ENCODE data around the gene CREB3L2. TPM values are rescaled to one million over a fixed set of nuclear protein-coding genes. Genes with fewer than 3 reads are reported as not detected.

Gene CREB3L2
- total RNA-seq, 1 experiment from 2014 or later: 39.9 TPM

- no peak for TF ChIP-seq CTCF (IDR thresholded peaks at IDR 0.05; ENCODE audit: unreplicated experiment)
- Mint-ChIP-seq H3K4me1 (ENCODE audit: low read depth, unreplicated experiment) (peaks cover 24% of the 10 kb centered on the region), H3K9me3 (ENCODE audit: low read depth, unreplicated experiment) (no peaks in the 10 kb centered on the region), H3K27ac (ENCODE audit: unreplicated experiment) (no peak overlapping the region), H3K4me3 (ENCODE audit: low read depth, unreplicated experiment) (no peak overlapping the region), H3K27me3 (ENCODE audit: unreplicated experiment) (no peaks in the 10 kb centered on the region), H3K36me3 (ENCODE audit: insufficient read depth, unreplicated experiment) (peaks cover 14% of the 10 kb centered on the region)
- intact Hi-C loops (cut with micrococcal nuclease; ENCODE audit: unreplicated experiment): no loop called here
- BruUV-seq (replicated peaks): no TSS peak
- no peak for DNase-seq
- CTCF ChIA-PET: no interaction called here
These were observed 5.5 kb downstream of the CREB3L2 start for GRCh38 chr7:137996386-137996851.

GRCh38 chr7:137994216-137994615, 7.7 kb downstream of the CREB3L2 start:
- Mint-ChIP-seq H3K4me3 (ENCODE audit: low read depth, unreplicated experiment) (no peak overlapping the region), H3K27me3 (ENCODE audit: unreplicated experiment) (no peaks in the 10 kb centered on the region), H3K27ac (ENCODE audit: unreplicated experiment) (no peak overlapping the region), H3K4me1 (ENCODE audit: low read depth, unreplicated experiment) (peaks cover 19% of the 10 kb centered on the region), H3K36me3 (ENCODE audit: insufficient read depth, unreplicated experiment) (no peaks in the 10 kb centered on the region), H3K9me3 (ENCODE audit: low read depth, unreplicated experiment) (no peaks in the 10 kb centered on the region)
- CTCF ChIA-PET: no interaction called here
- BruUV-seq (replicated peaks): no TSS peak
- no peak for DNase-seq
- TF ChIP-seq CTCF (IDR thresholded peaks at IDR 0.05; ENCODE audit: unreplicated experiment): no peak
- intact Hi-C loops (cut with micrococcal nuclease; ENCODE audit: unreplicated experiment): no loop called here

GRCh38 chr7:137993395-137993743, 8.5 kb downstream of the CREB3L2 start:
- Mint-ChIP-seq H3K36me3 (ENCODE audit: insufficient read depth, unreplicated experiment) (no peaks in the 10 kb centered on the region), H3K27ac (ENCODE audit: unreplicated experiment) (no peak overlapping the region), H3K9me3 (ENCODE audit: low read depth, unreplicated experiment) (no peaks in the 10 kb centered on the region), H3K4me1 (ENCODE audit: low read depth, unreplicated experiment) (peaks cover 12% of the 10 kb centered on the region), H3K27me3 (ENCODE audit: unreplicated experiment) (no peaks in the 10 kb centered on the region), H3K4me3 (ENCODE audit: low read depth, unreplicated experiment) (no peak overlapping the region)
- no peak for TF ChIP-seq CTCF (IDR thresholded peaks at IDR 0.05; ENCODE audit: unreplicated experiment)
- intact Hi-C loops (cut with micrococcal nuclease; ENCODE audit: unreplicated experiment): no loop called here
- no peak for DNase-seq
- no TSS peak for BruUV-seq (replicated peaks)
- CTCF ChIA-PET: no interaction called here

- DNase-seq: no peak
- intact Hi-C loops (cut with micrococcal nuclease; ENCODE audit: unreplicated experiment): no loop called here
- TF ChIP-seq CTCF (IDR thresholded peaks at IDR 0.05; ENCODE audit: unreplicated experiment): no peak
- H3K4me3 Mint-ChIP-seq (ENCODE audit: low read depth, unreplicated experiment): no peak overlapping the region
- peaks cover 12% of the 10 kb centered on the region for H3K4me1 Mint-ChIP-seq (ENCODE audit: low read depth, unreplicated experiment)
- no TSS peak for BruUV-seq (replicated peaks)
- H3K27me3 Mint-ChIP-seq (ENCODE audit: unreplicated experiment): no peaks in the 10 kb centered on the region
- CTCF ChIA-PET: no interaction called here
- no peaks in the 10 kb centered on the region for H3K9me3 Mint-ChIP-seq (ENCODE audit: low read depth, unreplicated experiment)
- no peaks in the 10 kb centered on the region for H3K36me3 Mint-ChIP-seq (ENCODE audit: insufficient read depth, unreplicated experiment)
- no peak overlapping the region for H3K27ac Mint-ChIP-seq (ENCODE audit: unreplicated experiment)
These were observed 9.1 kb downstream of the CREB3L2 start for GRCh38 chr7:137992550-137993394.
